MM.1S (cell line): ENCODE data around the gene DNASE1L3.

ENCODE experiments used
- DNase-seq: peaks from one replicate; pipeline ENCODE4 v3.0.0-alpha.2; 2015
- H2AFZ ChIP-seq: fragments of 300-600 bp; sonication (generic); 2 replicates; pipeline ENCODE4 v1.6.0; 2016; ENCODE audit warnings: antibody characterized with exemption, low read length
- H3F3A ChIP-seq: fragments of 300-600 bp; sonication (generic); 2 replicates; pipeline ENCODE4 v1.6.1; 2016; ENCODE audit warnings: mild to moderate bottlenecking, antibody characterized with exemption, low read length, moderate library complexity, mixed read lengths; ENCODE audit not compliant: insufficient read depth
- H3K27ac ChIP-seq: fragments of 300-600 bp; sonication (generic); 2 replicates; pipeline ENCODE4 v1.5.1; 2016; ENCODE audit warnings: mild to moderate bottlenecking, low read length
- H3K27me3 ChIP-seq: fragments of 300-600 bp; sonication (generic); replicated peaks from 2 replicates; pipeline ENCODE4 v1.6.0; 2016; ENCODE audit warnings: low read length; ENCODE audit not compliant: insufficient read depth
- H3K36me3 ChIP-seq: fragments of 300-600 bp; sonication (generic); replicated peaks from 2 replicates; pipeline ENCODE4 v1.6.1; 2016; ENCODE audit warnings: mild to moderate bottlenecking, low read length, mixed read lengths; ENCODE audit not compliant: insufficient read depth
- H3K4me1 ChIP-seq: fragments of 300-600 bp; sonication (generic); 2 replicates; pipeline ENCODE4 v1.6.1; 2016; ENCODE audit warnings: low read length, mixed read lengths
- H3K4me2 ChIP-seq: fragments of 300-600 bp; sonication (generic); 2 replicates; pipeline ENCODE4 v1.6.0; 2016; ENCODE audit warnings: low read depth, low read length
- H3K4me3 ChIP-seq: fragments of 300-600 bp; sonication (generic); 2 replicates; pipeline ENCODE4 v1.5.1; 2016; ENCODE audit warnings: low read length, mixed read lengths
- H3K79me2 ChIP-seq: fragments of 300-600 bp; sonication (generic); 2 replicates; pipeline ENCODE4 v1.6.1; 2016; ENCODE audit warnings: mixed run types, low read length, mixed read lengths
- H3K9ac ChIP-seq: fragments of 300-600 bp; sonication (generic); 2 replicates; pipeline ENCODE4 v1.6.1; 2016; ENCODE audit warnings: low read length, mixed read lengths
- H3K9me2 ChIP-seq: fragments of 300-600 bp; sonication (generic); replicated peaks from 2 replicates; pipeline ENCODE4 v1.6.1; 2016; ENCODE audit warnings: mild to moderate bottlenecking, low read length, mixed read lengths; ENCODE audit not compliant: insufficient read depth
- H3K9me3 ChIP-seq: fragments of 300-600 bp; sonication (generic); replicated peaks from 2 replicates; pipeline ENCODE4 v1.6.1; 2016; ENCODE audit warnings: mild to moderate bottlenecking, low read length, mixed read lengths; ENCODE audit not compliant: insufficient read depth
- H4K20me1 ChIP-seq: fragments of 300-600 bp; sonication (generic); 2 replicates; pipeline ENCODE4 v1.6.1; 2016; ENCODE audit warnings: mild to moderate bottlenecking, low read length, moderate library complexity, mixed read lengths; ENCODE audit not compliant: insufficient read depth
- CTCF ChIP-seq: fragments of 300-600 bp; sonication (generic); IDR thresholded peaks from 2 replicates; pipeline ENCODE4 v1.5.1; 2016; ENCODE audit warnings: antibody characterized with exemption, low read length, mixed read lengths
- EZH2 ChIP-seq: fragments of 300-600 bp; sonication (generic); optimal IDR thresholded peaks from 2 replicates; pipeline ENCODE3; 2017; ENCODE audit warnings: low read depth, mild to moderate bottlenecking, antibody characterized with exemption, low read length, mixed read lengths
- EZH2phosphoT487 ChIP-seq: fragments of 300-600 bp; sonication (generic); IDR thresholded peaks from 2 replicates; pipeline ENCODE4 v1.6.1; 2018; ENCODE audit warnings: antibody characterized with exemption, low read length

DNASE1L3 gene

DNA sequence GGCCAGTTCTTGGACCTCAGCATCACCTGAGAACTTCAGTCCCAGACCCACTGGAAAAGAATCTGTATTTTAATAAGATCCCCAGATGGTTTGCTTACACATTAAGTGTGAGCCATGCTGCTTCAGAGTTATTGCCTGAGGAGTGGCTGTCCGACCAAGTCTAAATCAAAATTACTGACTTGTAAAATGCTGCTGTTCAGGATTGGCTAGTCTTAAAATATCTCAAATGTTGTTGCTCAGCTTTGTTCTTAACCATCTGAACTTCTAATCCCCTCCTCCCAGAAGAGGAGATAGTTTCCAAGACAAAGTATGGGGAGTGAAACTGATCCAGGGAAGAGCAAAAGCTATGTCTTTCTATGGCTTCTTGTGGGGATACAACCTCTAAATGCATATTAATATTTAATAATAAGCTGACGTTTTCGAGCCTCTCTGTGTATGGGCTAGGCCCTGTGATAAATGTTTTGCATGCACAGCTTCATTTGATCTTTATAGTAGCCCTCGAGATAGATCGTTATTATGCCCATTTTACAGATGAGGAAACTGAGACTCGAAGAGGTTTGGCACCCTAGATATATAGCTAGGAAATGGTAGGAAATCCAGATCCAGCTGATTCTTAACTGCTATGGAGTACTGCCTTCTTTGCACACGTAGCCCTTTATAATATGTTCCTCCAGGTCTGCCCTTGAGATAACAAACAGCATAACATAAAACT lies 52.2 kb downstream of the DNASE1L3 start:
- H2AFZ ChIP-seq: no peak overlapping the region
- no peak overlapping the region for H3K27ac ChIP-seq
- H3K36me3 ChIP-seq: no peaks in the 10 kb centered on the region
- H3K9me2 ChIP-seq: no peaks in the 10 kb centered on the region
- no peak overlapping the region for H3K9ac ChIP-seq
- H3K9me3 ChIP-seq: no peaks in the 10 kb centered on the region
- TF ChIP-seq EZH2: no peak
- TF ChIP-seq EZH2phosphoT487: no peak
- TF ChIP-seq CTCF: no peak
- DNase-seq: no peak
- H3K27me3 ChIP-seq: no peaks in the 10 kb centered on the region
- no peaks in the 10 kb centered on the region for H3K79me2 ChIP-seq
- no peak overlapping the region for H3K4me2 ChIP-seq
- no peaks in the 10 kb centered on the region for H4K20me1 ChIP-seq
- H3K4me1 ChIP-seq: no peaks in the 10 kb centered on the region
- no peaks in the 10 kb centered on the region for H3F3A ChIP-seq
- no peak overlapping the region for H3K4me3 ChIP-seq

- H3K27ac ChIP-seq: no peak overlapping the region
- H3K4me2 ChIP-seq: no peak overlapping the region
- no peak overlapping the region for H3K4me3 ChIP-seq
- DNase-seq: no peak
- H3F3A ChIP-seq: no peaks in the 10 kb centered on the region
- no peaks in the 10 kb centered on the region for H3K79me2 ChIP-seq
- no peak overlapping the region for H2AFZ ChIP-seq
- no peaks in the 10 kb centered on the region for H3K27me3 ChIP-seq
- no peaks in the 10 kb centered on the region for H3K9me3 ChIP-seq
- no peaks in the 10 kb centered on the region for H3K9me2 ChIP-seq
- no peak for TF ChIP-seq EZH2
- no peaks in the 10 kb centered on the region for H3K4me1 ChIP-seq
- no peak overlapping the region for H3K9ac ChIP-seq
- no peaks in the 10 kb centered on the region for H4K20me1 ChIP-seq
- H3K36me3 ChIP-seq: no peaks in the 10 kb centered on the region
Measured at GRCh38 chr3:58157700-58158099, 53.1 kb downstream of the DNASE1L3 start.

GRCh38 chr3:58155838-58156237 lies 54.9 kb downstream of the DNASE1L3 start:
- Histone ChIP-seq H3F3A (no peaks in the 10 kb centered on the region), H3K79me2 (no peaks in the 10 kb centered on the region), H2AFZ (no peak overlapping the region), H4K20me1 (no peaks in the 10 kb centered on the region), H3K4me3 (no peak overlapping the region), H3K4me2 (no peak overlapping the region), H3K27ac (no peak overlapping the region), H3K27me3 (no peaks in the 10 kb centered on the region), H3K36me3 (no peaks in the 10 kb centered on the region), H3K9me3 (no peaks in the 10 kb centered on the region), H3K9ac (no peak overlapping the region), H3K9me2 (no peaks in the 10 kb centered on the region), H3K4me1 (no peaks in the 10 kb centered on the region)
- no peak for DNase-seq
- TF ChIP-seq EZH2phosphoT487: no peak

GRCh38 chr3:58154626-58155449 lies 55.9 kb downstream of the DNASE1L3 start:
- H3K9ac ChIP-seq: no peak overlapping the region
- no peak overlapping the region for H3K4me3 ChIP-seq
- no peaks in the 10 kb centered on the region for H3K9me3 ChIP-seq
- H3K36me3 ChIP-seq: no peaks in the 10 kb centered on the region
- TF ChIP-seq CTCF: no peak
- no peak for TF ChIP-seq EZH2
- TF ChIP-seq EZH2phosphoT487: no peak
- H3K9me2 ChIP-seq: no peaks in the 10 kb centered on the region
- H3K27ac ChIP-seq: no peak overlapping the region
- H2AFZ ChIP-seq: no peak overlapping the region
- H3K4me1 ChIP-seq: no peaks in the 10 kb centered on the region
- H3F3A ChIP-seq: no peaks in the 10 kb centered on the region
- no peaks in the 10 kb centered on the region for H3K79me2 ChIP-seq
- no peaks in the 10 kb centered on the region for H4K20me1 ChIP-seq
- H3K4me2 ChIP-seq: no peak overlapping the region
- no peaks in the 10 kb centered on the region for H3K27me3 ChIP-seq
- DNase-seq: no peak
